NB4 (cell line): ENCODE measurements around the gene GPR55.

ENCODE experiments used
- DNase-seq: peaks from one replicate; pipeline ENCODE4 v3.0.0; 2010; ENCODE audit warnings: low read depth
- H3K4me3 ChIP-seq: one replicate; pipeline ENCODE4 v1.5.1; 2011; ENCODE audit warnings: mild to moderate bottlenecking, low read depth, low read length, moderate library complexity
- CTCF ChIP-seq: IDR thresholded peaks from one replicate; pipeline ENCODE4 v1.5.1; 2012; ENCODE audit warnings: low read depth, low read length
- MAX ChIP-seq: IDR thresholded peaks from 2 replicates; pipeline ENCODE4 v1.6.1; 2011; ENCODE audit warnings: low read depth, low read length
- MYC ChIP-seq: IDR thresholded peaks from 2 replicates; pipeline ENCODE4 v1.6.1; 2011; ENCODE audit warnings: low read depth, low read length
- POLR2A ChIP-seq: IDR thresholded peaks from 2 replicates; pipeline ENCODE4 v1.6.1; 2011; ENCODE audit warnings: mild to moderate bottlenecking; ENCODE audit not compliant: insufficient read length; ENCODE audit errors: extremely low read depth

The GPR55 gene

GRCh38 chr2:230910546-230911177 is 14.4 kb downstream of the GPR55 start:
- no peak for TF ChIP-seq MYC
- TF ChIP-seq CTCF: no peak
- no peak for TF ChIP-seq POLR2A
- no peak for TF ChIP-seq MAX
- DNase-seq: peak; percentile 48
- no peak overlapping the region for H3K4me3 ChIP-seq

GRCh38 chr2:230909841-230910545 is 15.0 kb downstream of the GPR55 start:
- TF ChIP-seq POLR2A (no peak), CTCF (no peak), MYC (no peak), MAX (no peak)
- H3K4me3 ChIP-seq: no peak overlapping the region
- DNase-seq: no peak

- TF ChIP-seq MAX (peak; percentile 85), POLR2A (no peak), MYC (peak; percentile 86)
- peak; percentile 99 for DNase-seq
- H3K4me3 ChIP-seq: peak overlapping the region; percentile 81
Observed at GRCh38 chr2:230908595-230909191, 16.3 kb downstream of the GPR55 start.

- peak; percentile 78 for DNase-seq
- TF ChIP-seq MYC: no peak
- TF ChIP-seq POLR2A: no peak
- no peak for TF ChIP-seq CTCF
- no peak for TF ChIP-seq MAX
- peak overlapping the region; percentile 81 for H3K4me3 ChIP-seq
Observed at GRCh38 chr2:230908092-230908594, 16.9 kb downstream of the GPR55 start.

- peak; percentile 41 for DNase-seq
- peak overlapping the region; percentile 81 for H3K4me3 ChIP-seq
- TF ChIP-seq POLR2A (no peak), MYC (no peak), MAX (no peak), CTCF (no peak)
Observed at GRCh38 chr2:230907361-230908091, 17.5 kb downstream of the GPR55 start.
